HepG2 (cell line): ENCODE data around the gene KIAA1217. TPM values are rescaled to one million over a fixed set of nuclear protein-coding genes. Genes with fewer than 3 reads are reported as not detected.

Experiments used
- ATAC-seq: fragments of 200-7000 bp; cut with Tn5 transposase; 3 replicates; pipeline ENCODE4 v1.9.1; 2020; ENCODE audit warnings: mild to moderate bottlenecking, moderate library complexity
- BruUV-seq: library from RNA; stranded (reverse); fragments of 400-500 nt; replicated peaks from 2 replicates; lab custom pipeline; 2021; lab: Mats Ljungman, UMichigan
- CTCF ChIA-PET: fragments of 300-600 bp; formaldehyde crosslinking; extraction: SDS; loops from one replicate; lab custom pipeline; 2021; ENCODE audit warnings: low total read pairs, inconsistent platforms, low intra/inter-chr PET ratio; lab: Yijun Ruan, JAX
- POLR2A ChIA-PET: fragments of 350-600 bp; sonication (Branson Sonifier 250); formaldehyde crosslinking; loops from one replicate; lab custom pipeline; 2020; ENCODE audit warnings: antibody characterized with exemption, inconsistent platforms; lab: Yijun Ruan, JAX
- DNase-seq: peaks from one replicate; pipeline ENCODE4 v3.0.0-alpha.2; 2015; ENCODE audit warnings: low spot score
- FAIRE-seq: peaks from 3 replicates; lab custom pipeline; 2011; peaks lifted over from hg19 to GRCh38; lab: Jason Lieb, UNC
- H2AFZ ChIP-seq: one replicate; pipeline ENCODE4 v1.6.1; 2011; ENCODE audit warnings: low read length, inconsistent platforms
- H3K27ac ChIP-seq: fragments of 300-600 bp; 3 replicates; pipeline ENCODE4 v1.8.0; 2011; ENCODE audit warnings: mixed run types, mild to moderate bottlenecking, mixed read lengths, low read length, inconsistent platforms; ENCODE audit not compliant: insufficient read depth; ENCODE audit errors: extremely low read length
- H3K27me3 ChIP-seq, 2 experiments: fragments of 200-600 bp in 1 of 2; 2 replicates in 1 of 2; 3 replicates in 1 of 2; pipeline versions ENCODE4 v1.6.0 to v1.8.0; 2011; ENCODE audit warnings: low read length in 2 of 2, mild to moderate bottlenecking in 2 of 2, moderate library complexity in 2 of 2, inconsistent platforms in 1 of 2; ENCODE audit not compliant: insufficient read depth in 2 of 2, control insufficient read depth in 1 of 2
- H3K36me3 ChIP-seq, 2 experiments: fragments of 200-600 bp in 1 of 2; replicated peaks in 1 of 2; 2 replicates in 1 of 2; 3 replicates in 1 of 2; pipeline versions ENCODE4 v1.5.1 to v1.8.0; 2011; ENCODE audit warnings: low read length in 2 of 2, inconsistent platforms in 1 of 2; ENCODE audit not compliant: insufficient read depth in 2 of 2, control insufficient read depth in 1 of 2
- H3K4me1 ChIP-seq: 2 replicates; pipeline ENCODE4 v1.5.1; 2012; ENCODE audit warnings: low read length, inconsistent platforms; ENCODE audit not compliant: insufficient read depth
- H3K4me2 ChIP-seq: 2 replicates; pipeline ENCODE4 v1.6.0; 2011; ENCODE audit warnings: low read depth, low read length, inconsistent platforms
- H3K4me3 ChIP-seq, 3 experiments: fragments of 200-600 bp in 1 of 3; sonication (generic), shearing (Covaris generic) in 1 of 3; replicated peaks in 1 of 3; 2 replicates each; pipeline ENCODE4 v1.5.1; 2011 to 2016; ENCODE audit warnings: low read length in 3 of 3, inconsistent platforms in 2 of 3, low read depth in 2 of 3, mild to moderate bottlenecking in 2 of 3, control low read depth in 1 of 3, mixed read lengths in 1 of 3; ENCODE audit not compliant: insufficient read depth in 1 of 3
- H3K79me2 ChIP-seq: one replicate; pipeline ENCODE4 v1.6.1; 2011; ENCODE audit warnings: low read length, inconsistent platforms; ENCODE audit not compliant: insufficient read depth
- H3K9ac ChIP-seq: 2 replicates; pipeline ENCODE4 v1.6.0; 2011; ENCODE audit warnings: mild to moderate bottlenecking, low read depth, low read length, inconsistent platforms; ENCODE audit not compliant: insufficient read depth
- H3K9me3 ChIP-seq: 2 replicates; pipeline ENCODE4 v1.5.1; 2012; ENCODE audit warnings: mild to moderate bottlenecking, low read length
- H4K20me1 ChIP-seq: 2 replicates; pipeline ENCODE4 v1.6.0; 2011; ENCODE audit warnings: inconsistent platforms, mild to moderate bottlenecking, low read length, moderate library complexity; ENCODE audit not compliant: insufficient read depth
- ETV5 ChIP-seq: IDR thresholded peaks from 2 replicates; pipeline ENCODE4 v1.6.1; 2018; ENCODE audit warnings: missing biosample characterization, missing genetic modification reagents, inconsistent platforms, borderline replicate concordance
- HOXA5 ChIP-seq: sonication (generic); formaldehyde crosslinking; IDR thresholded peaks from 2 replicates; pipeline ENCODE4 v1.4.0; 2020; ENCODE audit warnings: missing genetic modification reagents
- KDM4B ChIP-seq: sonication (generic); formaldehyde crosslinking; IDR thresholded peaks from 2 replicates; pipeline ENCODE4 v1.4.0; 2020; ENCODE audit warnings: missing genetic modification reagents
- SUZ12 ChIP-seq: fragments of 150-350 bp; IDR thresholded peaks from 2 replicates; pipeline ENCODE4 v1.6.1; 2014; ENCODE audit warnings: low read depth, low read length
- XRCC5 ChIP-seq: fragments of 200-400 bp; formaldehyde crosslinking; optimal IDR thresholded peaks from 2 replicates; pipeline ENCODE3; 2017; ENCODE audit warnings: mild to moderate bottlenecking, low read length
- ZNF543 ChIP-seq: sonication (generic); formaldehyde crosslinking; IDR thresholded peaks from 2 replicates; pipeline ENCODE4 v1.4.0; 2020; ENCODE audit warnings: mild to moderate bottlenecking, missing genetic modification reagents
- ZNF703 ChIP-seq: sonication (generic); formaldehyde crosslinking; IDR thresholded peaks from 2 replicates; pipeline ENCODE4 v1.5.1; 2020; ENCODE audit warnings: missing genetic modification reagents, mild to moderate bottlenecking, moderate library complexity, borderline replicate concordance
- ZSCAN9 ChIP-seq: IDR thresholded peaks from 2 replicates; pipeline ENCODE4 v1.6.1; 2016; ENCODE audit warnings: borderline replicate concordance
- WGBS: methylation state at CpG from one replicate; pipeline ENCODE4 v1.1.6; 2017; ENCODE audit warnings: low lambda C conversion rate; 5-methylcytosine and 5-hydroxymethylcytosine counted together
- in situ Hi-C: cut with HindIII; loops from 2 replicates; pipeline ENCODE4 v1.10.0; 2017; ENCODE audit warnings: low pct_unique_long_range_greater_than_20kb; ENCODE audit not compliant: extremely low pct_ligation_motif_present
- intact Hi-C: fragments of 100-400 bp; cut with micrococcal nuclease; formaldehyde crosslinking; loops from one replicate; pipeline ENCODE4 v1.10.0; 2022; ENCODE audit not compliant: unreplicated experiment
- polyA plus RNA-seq, 8 experiments: library from polyadenylated mRNA; depleted of rRNA in 3 of 8; stranded (reverse) in 7 of 8; unstranded in 1 of 8; fragments of >200 nt; fragmentation: Illumina TruSeq in 4 of 8; extraction: Trizol in 4 of 8; gene quantifications; 2 replicates each; pipeline versions ENCODE4 v1.2.1 to v1.2.3, GENCODE V29; 2011 to 2016; ENCODE audit warnings: low read depth in 4 of 8, missing spikeins in 1 of 8, mixed read lengths in 1 of 8; ENCODE audit not compliant: insufficient read depth in 1 of 8
- total RNA-seq, 5 experiments: library from RNA; depleted of rRNA; stranded (reverse); fragments of >200 nt; fragmentation: Illumina TruSeq; extraction: Trizol; gene quantifications; 2 replicates each; pipeline ENCODE4 v1.2.3, GENCODE V29; 2016; ENCODE audit warnings: low read depth in 1 of 5
- TF ChIP-seq, protein P1 (sequence below): IDR thresholded peaks from 2 replicates; pipeline ENCODE4 v1.6.1; 2012; ENCODE audit warnings: low read depth, low read length, improper control_type of control experiment
- TF ChIP-seq, protein P2 (sequence below): sonication (generic); formaldehyde crosslinking; IDR thresholded peaks from 2 replicates; pipeline ENCODE4 v1.4.0; 2020; ENCODE audit warnings: mild to moderate bottlenecking, missing genetic modification reagents, borderline replicate concordance
- TF ChIP-seq, protein P3 (sequence below): sonication (generic); formaldehyde crosslinking; conservative IDR thresholded peaks from 2 replicates; pipeline ENCODE4 v1.8.0; 2022; ENCODE audit warnings: mild to moderate bottlenecking, moderate library complexity, missing genetic modification reagents
- TF ChIP-seq, protein P4 (sequence below): sonication (generic); formaldehyde crosslinking; IDR thresholded peaks from 2 replicates; pipeline ENCODE4 v1.8.0; 2022; ENCODE audit warnings: mild to moderate bottlenecking, missing genetic modification reagents, borderline replicate concordance

KIAA1217 gene
- total and polyA plus RNA-seq, 2 of the 13 experiments (the other 11 are each of a cell fraction or from before 2014, with no cell fraction given), result 4.6 to 10.9 TPM

DNA sequence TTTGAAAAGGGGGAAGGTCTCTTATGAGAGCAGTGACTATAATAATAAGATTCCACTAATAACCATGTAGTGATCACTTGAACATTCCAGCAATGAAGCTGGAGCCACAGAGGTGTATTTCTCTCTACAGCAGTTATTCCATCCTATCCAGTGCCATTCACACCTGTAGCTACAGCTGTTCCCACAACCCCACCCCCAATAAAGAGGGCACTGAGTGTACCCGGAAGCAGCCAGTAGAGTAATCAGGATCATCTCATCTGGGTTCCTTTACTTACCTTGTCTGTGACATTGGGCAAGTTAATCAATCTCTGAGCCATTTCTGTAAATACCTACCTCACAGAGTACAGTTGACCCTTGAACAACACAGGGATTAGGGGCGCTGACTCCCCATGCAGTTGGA is 188.7 kb downstream of the KIAA1217 start:
- Histone ChIP-seq H3K27ac (no peak overlapping the region), H3K36me3 (peaks cover 0 to 3% of the 10 kb centered on the region in 2 experiments; a peak in 1 of 5 replicates), H3K9me3 (no peaks in the 10 kb centered on the region), H3K4me1 (no peaks in the 10 kb centered on the region), H3K4me3 (no peak overlapping the region), H3K79me2 (no peaks in the 10 kb centered on the region), H2AFZ (no peak overlapping the region), H3K9ac (no peak overlapping the region), H3K4me2 (no peak overlapping the region), H3K27me3 (no peaks in the 10 kb centered on the region), H4K20me1 (no peaks in the 10 kb centered on the region)
- FAIRE-seq (no peak), DNase-seq (no peak), ATAC-seq (no peak)
- no TSS peak for BruUV-seq
- CTCF ChIA-PET, result no interaction called here
- in situ Hi-C loops, result no loop called here
- TF ChIP-seq SUZ12 (no peak), HOXA5 (CRISPR knock-in tag) (no peak), KDM4B (CRISPR knock-in tag) (no peak), XRCC5 (no peak), ZSCAN9 (CRISPR knock-in tag) (no peak), ETV5 (CRISPR knock-in tag) (no peak), ZNF543 (CRISPR knock-in tag) (no peak), ZNF703 (CRISPR knock-in tag) (no peak)
- TF ChIP-seq, protein P1, sequence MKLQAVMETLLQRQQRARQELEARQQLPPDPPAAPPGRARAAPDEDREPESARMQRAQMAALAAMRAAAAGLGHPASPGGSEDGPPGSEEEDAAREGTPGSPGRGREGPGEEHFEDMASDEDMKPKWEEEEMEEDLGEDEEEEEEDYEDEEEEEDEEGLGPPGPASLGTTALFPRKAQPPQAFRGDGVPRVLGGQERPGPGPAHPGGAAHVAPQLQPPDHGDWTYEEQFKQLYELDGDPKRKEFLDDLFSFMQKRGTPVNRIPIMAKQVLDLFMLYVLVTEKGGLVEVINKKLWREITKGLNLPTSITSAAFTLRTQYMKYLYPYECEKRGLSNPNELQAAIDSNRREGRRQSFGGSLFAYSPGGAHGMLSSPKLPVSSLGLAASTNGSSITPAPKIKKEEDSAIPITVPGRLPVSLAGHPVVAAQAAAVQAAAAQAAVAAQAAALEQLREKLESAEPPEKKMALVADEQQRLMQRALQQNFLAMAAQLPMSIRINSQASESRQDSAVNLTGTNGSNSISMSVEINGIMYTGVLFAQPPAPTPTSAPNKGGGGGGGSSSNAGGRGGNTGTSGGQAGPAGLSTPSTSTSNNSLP, result no peak
- TF ChIP-seq, protein P2, sequence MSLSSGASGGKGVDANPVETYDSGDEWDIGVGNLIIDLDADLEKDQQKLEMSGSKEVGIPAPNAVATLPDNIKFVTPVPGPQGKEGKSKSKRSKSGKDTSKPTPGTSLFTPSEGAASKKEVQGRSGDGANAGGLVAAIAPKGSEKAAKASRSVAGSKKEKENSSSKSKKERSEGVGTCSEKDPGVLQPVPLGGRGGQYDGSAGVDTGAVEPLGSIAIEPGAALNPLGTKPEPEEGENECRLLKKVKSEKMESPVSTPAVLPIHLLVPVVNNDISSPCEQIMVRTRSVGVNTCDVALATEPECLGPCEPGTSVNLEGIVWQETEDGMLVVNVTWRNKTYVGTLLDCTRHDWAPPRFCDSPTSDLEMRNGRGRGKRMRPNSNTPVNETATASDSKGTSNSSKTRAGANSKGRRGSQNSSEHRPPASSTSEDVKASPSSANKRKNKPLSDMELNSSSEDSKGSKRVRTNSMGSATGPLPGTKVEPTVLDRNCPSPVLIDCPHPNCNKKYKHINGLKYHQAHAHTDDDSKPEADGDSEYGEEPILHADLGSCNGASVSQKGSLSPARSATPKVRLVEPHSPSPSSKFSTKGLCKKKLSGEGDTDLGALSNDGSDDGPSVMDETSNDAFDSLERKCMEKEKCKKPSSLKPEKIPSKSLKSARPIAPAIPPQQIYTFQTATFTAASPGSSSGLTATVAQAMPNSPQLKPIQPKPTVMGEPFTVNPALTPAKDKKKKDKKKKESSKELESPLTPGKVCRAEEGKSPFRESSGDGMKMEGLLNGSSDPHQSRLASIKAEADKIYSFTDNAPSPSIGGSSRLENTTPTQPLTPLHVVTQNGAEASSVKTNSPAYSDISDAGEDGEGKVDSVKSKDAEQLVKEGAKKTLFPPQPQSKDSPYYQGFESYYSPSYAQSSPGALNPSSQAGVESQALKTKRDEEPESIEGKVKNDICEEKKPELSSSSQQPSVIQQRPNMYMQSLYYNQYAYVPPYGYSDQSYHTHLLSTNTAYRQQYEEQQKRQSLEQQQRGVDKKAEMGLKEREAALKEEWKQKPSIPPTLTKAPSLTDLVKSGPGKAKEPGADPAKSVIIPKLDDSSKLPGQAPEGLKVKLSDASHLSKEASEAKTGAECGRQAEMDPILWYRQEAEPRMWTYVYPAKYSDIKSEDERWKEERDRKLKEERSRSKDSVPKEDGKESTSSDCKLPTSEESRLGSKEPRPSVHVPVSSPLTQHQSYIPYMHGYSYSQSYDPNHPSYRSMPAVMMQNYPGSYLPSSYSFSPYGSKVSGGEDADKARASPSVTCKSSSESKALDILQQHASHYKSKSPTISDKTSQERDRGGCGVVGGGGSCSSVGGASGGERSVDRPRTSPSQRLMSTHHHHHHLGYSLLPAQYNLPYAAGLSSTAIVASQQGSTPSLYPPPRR (CRISPR knock-in tag), result no peak
- TF ChIP-seq, protein P3, sequence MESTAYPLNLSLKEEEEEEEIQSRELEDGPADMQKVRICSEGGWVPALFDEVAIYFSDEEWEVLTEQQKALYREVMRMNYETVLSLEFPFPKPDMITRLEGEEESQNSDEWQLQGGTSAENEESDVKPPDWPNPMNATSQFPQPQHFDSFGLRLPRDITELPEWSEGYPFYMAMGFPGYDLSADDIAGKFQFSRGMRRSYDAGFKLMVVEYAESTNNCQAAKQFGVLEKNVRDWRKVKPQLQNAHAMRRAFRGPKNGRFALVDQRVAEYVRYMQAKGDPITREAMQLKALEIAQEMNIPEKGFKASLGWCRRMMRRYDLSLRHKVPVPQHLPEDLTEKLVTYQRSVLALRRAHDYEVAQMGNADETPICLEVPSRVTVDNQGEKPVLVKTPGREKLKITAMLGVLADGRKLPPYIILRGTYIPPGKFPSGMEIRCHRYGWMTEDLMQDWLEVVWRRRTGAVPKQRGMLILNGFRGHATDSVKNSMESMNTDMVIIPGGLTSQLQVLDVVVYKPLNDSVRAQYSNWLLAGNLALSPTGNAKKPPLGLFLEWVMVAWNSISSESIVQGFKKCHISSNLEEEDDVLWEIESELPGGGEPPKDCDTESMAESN (CRISPR knock-in tag), result no peak
- TF ChIP-seq, protein P4, sequence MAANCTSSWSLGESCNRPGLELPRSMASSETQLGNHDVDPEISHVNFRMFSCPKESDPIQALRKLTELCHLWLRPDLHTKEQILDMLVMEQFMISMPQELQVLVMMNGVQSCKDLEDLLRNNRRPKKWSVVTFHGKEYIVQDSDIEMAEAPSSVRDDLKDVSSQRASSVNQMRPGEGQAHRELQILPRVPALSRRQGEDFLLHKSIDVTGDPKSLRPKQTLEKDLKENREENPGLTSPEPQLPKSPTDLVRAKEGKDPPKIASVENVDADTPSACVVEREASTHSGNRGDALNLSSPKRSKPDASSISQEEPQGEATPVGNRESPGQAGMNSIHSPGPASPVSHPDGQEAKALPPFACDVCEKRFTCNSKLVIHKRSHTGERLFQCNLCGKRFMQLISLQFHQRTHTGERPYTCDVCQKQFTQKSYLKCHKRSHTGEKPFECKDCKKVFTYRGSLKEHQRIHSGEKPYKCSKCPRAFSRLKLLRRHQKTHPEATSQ (CRISPR knock-in tag), result no peak
- POLR2A ChIA-PET, result no interaction called here
- WGBS, result 97% methylated on average over 2 of the region's 2 CpGs
- intact Hi-C loops, result no loop called here
